T-helper 2 cell treated with Interferon-gamma antibody and Interleukin-4, amounts not matched to agents 100 ng/mL and 5 ng/mL, for 36 hours (primary cell): ENCODE results near the gene MROH2B. TPM values are rescaled to one million over a fixed set of nuclear protein-coding genes. Genes with fewer than 3 reads are reported as not detected.

Experiments
- intact Hi-C: fragments of 100-400 bp; cut with micrococcal nuclease; formaldehyde crosslinking; loops from one replicate; pipeline ENCODE4 v1.15.1; 2023
- total RNA-seq: library from RNA; stranded (reverse); gene quantifications from 2 replicates; pipeline ENCODE4 v1.2.3, GENCODE V29; 2022

Gene MROH2B
- total RNA-seq, 1 donor from 2014 or later = not detected

DNA sequence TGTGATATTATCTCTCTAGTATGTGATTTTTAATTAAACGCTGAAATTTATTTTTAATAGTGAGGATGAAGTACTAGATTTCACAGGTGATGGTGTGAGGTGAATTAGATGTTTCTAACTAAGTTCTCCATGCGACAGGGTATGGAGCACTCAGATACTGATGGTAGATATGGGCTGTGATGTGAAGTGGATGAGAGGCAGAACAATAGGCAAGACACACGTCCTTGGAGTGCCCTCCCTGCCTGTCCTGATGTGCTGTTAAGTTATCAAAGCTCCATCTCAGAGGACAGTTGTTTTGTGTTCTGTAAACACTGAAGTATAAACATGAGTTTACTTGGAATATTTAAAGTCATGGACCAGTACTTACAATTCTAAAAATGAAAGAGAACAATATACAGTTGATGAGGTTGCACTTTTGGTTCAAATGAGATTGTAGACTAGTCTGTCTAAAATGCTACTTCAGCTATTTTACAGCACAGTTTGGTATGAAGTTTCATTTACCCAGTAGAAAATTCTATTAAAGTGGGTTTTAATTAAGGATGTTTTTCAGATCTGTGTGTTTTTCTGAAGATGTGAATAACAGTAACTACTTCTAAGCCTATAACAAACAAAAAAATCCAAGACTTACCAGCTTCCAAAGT is 97.7 kb downstream of the MROH2B start:
- intact Hi-C loops = no loop called here

DNA sequence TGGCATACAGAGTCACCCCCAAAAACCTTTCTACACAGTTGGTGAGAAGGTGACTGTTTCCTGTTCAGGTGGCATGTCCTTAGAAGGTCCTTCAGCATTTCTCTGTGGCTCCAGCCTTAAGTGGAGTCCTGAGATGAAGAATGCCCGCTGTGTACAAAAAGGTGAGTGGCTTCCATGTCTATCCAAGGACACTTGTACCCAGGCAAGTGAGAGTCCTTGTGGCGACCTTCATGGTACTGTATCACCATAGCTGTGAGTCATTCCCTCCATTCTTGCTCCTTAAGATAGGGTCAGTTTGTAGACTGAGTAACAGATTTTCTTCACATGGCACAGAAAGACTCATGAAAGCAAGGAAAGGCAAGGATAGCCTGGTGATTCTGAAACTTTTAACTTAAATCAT is 98.7 kb downstream of the MROH2B start:
- intact Hi-C loops = no loop called here

DNA sequence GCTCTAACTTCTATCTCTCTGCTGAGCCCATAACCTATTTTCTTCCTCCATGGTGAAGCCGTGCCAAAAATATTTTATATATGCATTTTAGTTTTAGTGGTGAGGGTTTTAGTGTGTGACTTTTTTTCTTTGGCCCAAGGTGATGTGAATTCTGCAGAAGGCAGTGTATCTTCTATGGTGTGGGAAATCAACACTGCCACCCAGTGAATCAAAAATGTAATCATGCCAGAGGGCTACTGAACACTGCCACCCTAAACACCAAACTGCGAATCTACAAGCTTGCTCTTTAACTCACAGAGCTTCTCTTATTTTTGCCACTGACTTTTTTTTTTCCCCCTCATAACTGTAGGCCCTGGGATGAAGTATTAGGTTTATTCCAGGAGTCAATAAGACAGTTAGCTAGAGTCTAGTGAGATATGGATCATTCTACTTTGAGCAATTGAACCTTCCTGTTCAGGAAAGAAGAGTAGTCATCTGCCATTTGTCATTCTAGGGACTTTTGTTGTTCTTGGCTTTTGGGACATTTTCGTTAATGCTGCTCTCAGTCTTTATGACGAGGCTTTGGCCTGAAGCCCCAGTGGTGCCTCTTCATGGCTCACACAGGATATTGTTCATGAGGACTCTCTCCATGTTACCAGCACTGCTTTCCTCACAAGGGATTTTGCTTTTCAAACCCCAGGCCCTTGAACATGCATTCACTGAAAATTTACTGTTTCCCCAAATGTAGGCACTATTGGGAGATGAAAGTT is 108.8 kb downstream of the MROH2B start:
- intact Hi-C loops = no loop called here

DNA sequence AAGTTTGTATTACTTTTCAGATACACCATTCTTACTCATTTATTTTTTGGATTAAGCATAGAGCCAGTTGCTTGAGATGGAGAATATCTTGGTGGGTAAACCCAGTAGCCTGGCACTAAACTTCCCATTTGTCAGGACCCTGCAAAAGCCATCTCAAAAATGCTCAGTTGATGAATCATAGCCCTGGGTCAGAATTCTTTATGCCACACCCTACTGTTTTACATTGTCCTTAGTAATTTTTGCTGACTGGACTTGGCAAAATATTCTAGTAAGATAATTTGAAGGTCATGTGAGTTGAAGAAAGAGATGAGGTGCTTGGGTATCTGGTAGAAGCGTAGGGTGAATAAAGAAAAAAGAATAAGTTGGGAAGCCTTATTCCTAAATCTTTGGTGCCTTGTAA is 111.1 kb downstream of the MROH2B start:
- intact Hi-C loops = no loop called here

DNA sequence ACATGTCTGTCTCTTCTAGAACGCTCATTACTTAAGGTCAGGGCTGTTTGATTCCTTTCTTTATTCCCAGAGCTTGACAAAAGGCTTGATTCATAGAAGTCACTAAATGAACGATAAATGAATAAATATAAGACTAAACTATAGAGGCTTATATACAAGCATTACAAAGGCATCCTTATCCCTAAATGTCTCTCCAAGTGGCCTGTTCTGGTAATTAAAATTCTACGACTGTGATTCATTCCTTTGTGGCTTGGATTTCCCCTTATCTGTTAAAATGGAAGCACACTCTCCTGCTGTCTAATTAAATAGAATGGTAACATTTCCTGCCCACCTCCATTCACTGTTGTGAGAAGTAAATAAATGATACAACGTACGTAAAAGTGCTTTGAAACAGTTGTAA is 112.3 kb downstream of the MROH2B start:
- intact Hi-C loops = no loop called here

DNA sequence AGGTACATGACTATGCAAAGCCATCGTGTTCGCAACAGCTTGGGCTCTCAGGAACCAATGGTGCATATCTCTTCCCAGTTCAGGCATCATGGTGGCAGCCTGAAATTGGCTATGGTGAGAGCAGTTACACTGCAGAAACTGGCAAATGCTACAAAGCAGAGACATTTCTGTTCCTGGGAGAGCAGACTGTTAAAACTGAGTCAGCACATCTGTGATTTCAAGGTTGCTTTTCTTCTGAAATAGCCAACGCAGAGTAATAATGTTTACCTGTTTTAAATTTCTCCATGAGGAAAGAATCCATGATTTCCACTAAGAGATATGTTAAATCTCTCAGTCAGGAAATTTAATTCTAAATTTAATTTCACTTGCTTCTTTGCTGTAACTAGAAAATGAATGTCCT is 114.1 kb downstream of the MROH2B start:
- intact Hi-C loops = no loop called here

DNA sequence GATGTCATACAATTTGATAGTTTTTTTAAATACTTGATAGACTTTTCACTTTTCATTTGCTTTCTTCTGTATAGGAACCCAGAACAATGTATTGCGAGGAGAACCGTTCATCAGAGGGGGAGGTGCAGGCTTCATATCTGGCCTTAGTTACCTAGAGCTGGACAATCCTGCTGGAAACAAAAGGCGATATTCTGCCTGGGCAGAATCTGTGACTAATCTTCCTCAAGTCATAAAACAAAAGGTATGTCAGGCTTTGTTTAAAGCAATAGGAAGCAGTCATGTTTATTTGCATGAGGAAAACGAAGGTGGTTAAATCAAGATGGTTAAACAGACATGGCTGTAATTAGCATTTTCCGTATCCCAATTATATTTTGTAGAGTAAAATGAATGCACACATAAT is 115.8 kb downstream of the MROH2B start:
- intact Hi-C loops = no loop called here

Other genes starting within 250 kb of the MROH2B start
- 1,530 and 1,537 TPM in 2 replicates for gene RPL37, start 236.1 kb downstream of the MROH2B start, total RNA-seq
- gene CARD6, start 230.0 kb downstream of the MROH2B start, total RNA-seq = 4.4 and 5.0 TPM in 2 replicates
- not detected in 2 replicates for gene C7, start 161.8 kb downstream of the MROH2B start, total RNA-seq
- gene C6, start 142.2 kb upstream of the MROH2B start, total RNA-seq = not detected in 2 replicates